HG03460 (cell line): ENCODE measurements around the gene SYDE2.

Source experiments
- ATAC-seq: cut with Tn5 transposase; IDR thresholded peaks from one replicate; pipeline ENCODE4 v1.9.1; 2021; ENCODE audit not compliant: unreplicated experiment

The SYDE2 gene

DNA sequence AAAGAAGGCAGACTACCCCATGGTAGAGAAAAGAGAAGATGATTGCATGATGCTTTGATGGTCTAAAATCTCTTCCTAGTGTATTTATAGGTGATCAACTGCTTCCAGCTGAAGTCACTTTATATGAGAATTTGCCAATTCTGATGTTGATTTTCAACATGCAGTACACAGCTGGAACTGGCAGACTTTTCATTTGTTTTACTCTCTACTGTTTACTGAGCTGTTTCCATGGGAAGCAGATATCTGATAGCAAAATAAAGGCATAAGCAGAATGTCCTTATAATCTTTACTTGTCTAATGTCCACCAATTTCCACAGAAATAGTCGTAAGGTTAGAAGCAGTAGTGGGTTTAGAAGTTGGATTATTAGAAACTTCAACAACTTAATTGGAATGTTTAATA lies 74.9 kb downstream of the SYDE2 start:
- no peak for ATAC-seq

DNA sequence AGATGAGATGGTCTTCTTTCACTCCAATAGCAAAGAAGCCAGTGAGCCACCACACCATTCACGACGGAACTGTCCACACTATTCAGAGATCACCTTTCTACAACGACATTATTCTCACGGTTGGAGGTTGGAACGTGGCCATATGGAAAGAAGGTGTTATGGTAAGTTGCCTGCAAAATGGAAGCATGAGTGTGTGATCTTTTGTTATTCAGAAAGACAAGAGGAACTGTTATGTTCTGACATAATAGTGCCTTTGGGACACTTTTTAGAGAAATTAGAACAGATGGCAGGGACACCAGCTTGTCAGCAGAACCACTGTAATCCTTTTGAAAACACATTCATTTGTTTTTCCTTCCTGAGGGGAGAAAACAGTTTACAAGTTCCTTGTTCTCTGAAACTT lies 76.7 kb downstream of the SYDE2 start:
- no peak for ATAC-seq

DNA sequence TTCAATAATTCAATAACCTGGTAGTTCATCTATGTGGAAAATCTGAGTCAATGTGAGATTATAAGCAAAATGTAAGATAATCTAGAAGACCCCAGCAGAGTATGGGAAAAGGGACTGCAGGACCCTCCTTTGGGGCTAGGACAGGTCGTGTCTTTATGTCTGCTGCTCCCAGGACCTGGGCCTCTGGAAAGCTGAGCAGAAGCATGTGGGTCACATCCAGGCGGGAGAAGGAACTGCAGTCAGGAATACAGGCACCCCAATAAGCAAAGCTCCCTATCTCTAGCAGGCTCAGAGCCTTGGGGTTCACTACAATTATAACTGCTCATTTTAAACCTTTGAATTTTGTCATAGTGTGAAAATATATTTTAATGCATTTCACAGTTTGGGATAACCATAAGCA lies 78.6 kb downstream of the SYDE2 start:
- no peak for ATAC-seq

DNA sequence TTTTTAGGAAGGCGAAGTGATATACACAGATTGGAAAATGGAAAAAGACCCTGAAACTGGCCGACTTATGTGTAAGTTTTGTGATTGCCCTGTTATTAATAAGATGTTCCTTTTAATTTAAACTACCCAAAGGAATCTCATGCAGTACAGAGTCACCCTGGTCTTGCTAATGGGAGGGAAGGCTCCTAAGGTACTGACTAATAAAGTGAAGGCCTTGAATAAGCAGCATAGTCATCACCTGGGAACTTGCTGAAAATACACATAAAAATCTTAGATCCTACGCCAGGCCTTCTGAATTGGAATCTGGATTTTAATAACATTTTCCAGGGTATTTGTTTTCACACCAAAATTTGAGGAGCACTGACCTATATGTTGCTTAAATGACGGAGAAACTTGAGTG lies 79.1 kb downstream of the SYDE2 start:
- no peak for ATAC-seq

DNA sequence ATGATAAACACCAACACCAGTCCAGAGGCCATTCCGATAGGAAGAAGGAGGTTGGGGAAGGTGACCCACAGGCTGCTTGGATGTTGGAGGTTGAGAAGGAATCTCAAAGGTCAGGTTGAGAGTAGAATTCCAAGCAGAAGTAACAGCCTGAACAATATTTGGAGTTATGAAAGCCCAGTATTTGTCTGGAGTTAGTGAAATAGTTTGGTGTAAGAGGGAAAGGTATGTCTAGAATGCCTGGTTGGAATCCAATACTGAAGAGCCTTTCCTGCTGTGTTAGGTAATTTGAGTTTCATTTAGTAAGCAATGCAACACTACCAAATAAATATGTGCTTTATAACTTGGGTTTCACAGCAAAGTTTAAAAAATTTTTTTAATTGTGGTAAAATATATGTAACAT lies 82.1 kb downstream of the SYDE2 start:
- no peak for ATAC-seq

DNA sequence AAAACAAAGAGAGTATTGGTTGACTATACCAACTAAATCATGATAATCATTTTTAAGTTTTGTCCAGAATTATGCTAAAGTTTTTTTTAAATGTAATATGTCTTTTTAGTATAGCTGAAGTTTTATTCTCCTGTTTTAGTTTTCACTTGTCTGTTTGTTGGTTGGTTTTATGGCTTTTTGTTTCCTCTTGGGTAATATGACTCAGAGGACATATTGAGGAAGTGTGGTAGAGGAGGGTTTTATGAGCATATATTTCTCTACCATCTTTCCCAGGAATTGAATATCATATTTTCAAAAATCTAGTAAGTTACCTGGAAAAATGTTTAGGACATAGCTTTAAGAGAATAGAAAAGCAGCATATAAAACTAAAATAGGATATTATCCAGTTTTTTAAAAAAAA lies 84.0 kb downstream of the SYDE2 start:
- ATAC-seq: no peak

DNA sequence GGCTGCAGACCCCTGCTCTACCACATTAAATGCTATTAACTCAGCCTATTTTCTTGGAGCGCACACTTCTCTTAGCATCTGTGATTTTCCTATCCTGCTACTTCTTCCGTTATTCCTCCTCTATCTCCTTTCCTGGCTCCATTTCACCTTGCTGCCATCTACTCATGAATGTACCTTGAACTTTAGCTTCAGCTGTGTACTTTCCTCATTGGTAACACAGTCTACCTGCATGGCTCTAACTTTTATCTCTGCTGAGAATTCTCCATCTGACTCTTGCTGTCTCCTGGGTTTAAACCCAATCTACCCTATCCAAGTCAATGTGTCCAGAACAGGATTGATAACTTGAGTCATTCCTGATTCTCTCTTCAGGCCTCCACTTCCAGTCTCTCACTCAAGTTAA lies 84.9 kb downstream of the SYDE2 start:
- no peak for ATAC-seq

DNA sequence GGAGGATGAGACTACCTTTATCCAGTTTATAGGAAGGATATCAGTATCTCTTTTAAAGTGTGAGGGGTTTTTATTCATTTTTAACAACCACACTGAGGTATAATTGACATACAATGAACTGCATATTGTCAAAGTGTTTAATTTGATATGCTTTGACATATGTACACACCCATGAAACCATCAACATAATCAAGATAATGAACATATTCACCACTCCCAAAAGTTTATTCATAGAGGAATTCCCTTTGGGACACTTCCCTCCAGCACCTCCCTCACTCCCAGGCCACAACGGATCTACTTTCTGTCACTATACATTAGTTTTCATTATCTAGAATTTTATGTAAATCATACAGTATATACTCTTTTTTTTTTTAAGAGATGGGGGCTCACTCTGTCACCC lies 89.1 kb downstream of the SYDE2 start:
- ATAC-seq: no peak

DNA sequence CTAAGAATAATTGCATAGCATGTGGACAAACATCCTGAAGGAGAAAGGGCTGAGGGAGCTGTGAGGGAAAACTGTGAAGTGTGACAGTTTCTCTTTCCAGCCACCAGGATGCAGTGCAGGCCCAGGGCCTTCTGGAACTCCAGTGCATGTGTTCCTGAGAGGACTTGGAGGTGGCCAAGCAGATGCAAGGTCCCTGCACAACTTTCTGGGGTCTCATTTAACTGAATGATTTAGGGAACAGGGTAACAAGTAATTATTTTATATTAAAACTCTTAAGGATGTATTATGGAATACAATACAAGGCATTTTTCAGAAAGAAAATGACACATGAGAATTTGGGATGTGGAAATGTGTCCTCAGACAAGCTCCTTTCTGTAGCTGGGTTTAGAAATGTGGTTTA lies 91.3 kb downstream of the SYDE2 start:
- ATAC-seq: no peak
